GM12872 (cell line): ENCODE results near the gene PRKCD.

ENCODE experiments used
- TF ChIP-seq, protein P1 (sequence below): IDR thresholded peaks from 3 replicates; pipeline ENCODE4 v1.5.1; 2011; ENCODE audit warnings: low read depth, mild to moderate bottlenecking, low read length, moderate library complexity; ENCODE audit not compliant: insufficient read depth

The PRKCD gene

DNA sequence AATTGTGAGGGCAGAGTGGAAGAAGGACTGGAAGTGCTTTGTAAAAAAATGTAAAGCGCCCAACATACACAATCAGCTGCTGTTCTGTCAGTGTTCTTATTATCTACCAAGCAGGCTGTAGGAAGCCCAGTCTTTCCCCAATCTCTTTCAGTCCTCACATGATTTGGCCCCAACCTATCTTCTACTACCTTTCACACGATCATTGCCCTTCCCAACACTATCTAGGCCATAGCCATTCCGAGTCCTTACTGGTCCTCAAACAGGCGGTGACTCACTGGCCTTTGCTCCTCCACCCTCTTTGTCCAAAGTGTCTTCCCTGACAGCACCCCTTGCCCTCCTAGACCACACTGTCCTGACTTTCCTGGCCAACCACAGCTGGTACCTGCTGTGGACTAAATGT is 29.9 kb upstream of the PRKCD start:
- TF ChIP-seq, protein P1, sequence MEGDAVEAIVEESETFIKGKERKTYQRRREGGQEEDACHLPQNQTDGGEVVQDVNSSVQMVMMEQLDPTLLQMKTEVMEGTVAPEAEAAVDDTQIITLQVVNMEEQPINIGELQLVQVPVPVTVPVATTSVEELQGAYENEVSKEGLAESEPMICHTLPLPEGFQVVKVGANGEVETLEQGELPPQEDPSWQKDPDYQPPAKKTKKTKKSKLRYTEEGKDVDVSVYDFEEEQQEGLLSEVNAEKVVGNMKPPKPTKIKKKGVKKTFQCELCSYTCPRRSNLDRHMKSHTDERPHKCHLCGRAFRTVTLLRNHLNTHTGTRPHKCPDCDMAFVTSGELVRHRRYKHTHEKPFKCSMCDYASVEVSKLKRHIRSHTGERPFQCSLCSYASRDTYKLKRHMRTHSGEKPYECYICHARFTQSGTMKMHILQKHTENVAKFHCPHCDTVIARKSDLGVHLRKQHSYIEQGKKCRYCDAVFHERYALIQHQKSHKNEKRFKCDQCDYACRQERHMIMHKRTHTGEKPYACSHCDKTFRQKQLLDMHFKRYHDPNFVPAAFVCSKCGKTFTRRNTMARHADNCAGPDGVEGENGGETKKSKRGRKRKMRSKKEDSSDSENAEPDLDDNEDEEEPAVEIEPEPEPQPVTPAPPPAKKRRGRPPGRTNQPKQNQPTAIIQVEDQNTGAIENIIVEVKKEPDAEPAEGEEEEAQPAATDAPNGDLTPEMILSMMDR: no peak

DNA sequence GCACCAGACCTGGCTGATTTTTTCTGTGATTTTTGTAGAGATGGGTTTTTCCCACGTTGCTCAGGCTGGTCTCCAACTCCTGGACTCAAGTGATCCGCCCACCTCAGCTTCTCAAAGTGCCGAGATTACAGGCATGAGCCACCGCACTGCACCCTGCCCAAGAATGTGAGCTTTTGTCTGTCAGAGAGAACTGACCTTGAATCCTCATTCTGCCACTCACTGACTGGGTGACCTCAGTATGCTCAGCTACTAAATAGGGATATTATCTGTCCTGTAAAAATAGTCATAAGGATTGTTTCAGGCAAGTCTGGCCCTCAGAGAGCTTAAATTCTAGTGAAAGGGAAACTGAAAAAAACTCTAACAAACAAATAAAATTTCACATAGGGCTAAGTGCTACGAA is 28.7 kb upstream of the PRKCD start:
- TF ChIP-seq, protein P1: no peak

DNA sequence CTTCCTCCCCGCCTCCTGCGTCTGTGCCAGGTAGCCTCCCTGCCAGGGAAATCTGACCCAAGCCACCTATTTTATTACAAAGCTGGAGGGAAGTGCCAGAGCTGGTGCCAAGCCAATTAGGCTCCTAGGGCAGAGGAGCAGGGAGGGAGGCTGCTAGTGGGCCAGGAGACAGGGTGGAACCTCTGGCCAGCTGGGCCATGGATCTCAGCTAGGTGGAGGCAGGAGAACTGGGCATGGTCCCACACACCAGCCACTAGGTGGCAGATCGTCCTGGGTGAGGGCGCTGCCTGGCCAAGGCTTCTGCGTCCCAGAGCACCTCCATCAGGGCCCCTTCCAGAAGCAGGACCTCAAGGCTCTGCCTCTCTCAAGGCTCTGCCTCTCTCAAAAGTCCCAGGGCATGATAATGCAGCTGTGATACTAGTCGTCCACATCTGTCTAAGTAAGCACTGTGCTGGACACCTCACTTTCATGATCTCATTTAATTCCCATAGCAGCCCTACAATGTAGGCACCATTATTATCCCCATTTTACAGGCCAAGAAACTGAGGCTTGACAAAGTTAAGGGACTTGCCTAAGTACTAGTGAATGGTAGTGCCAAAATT is 26.3 kb upstream of the PRKCD start:
- TF ChIP-seq, protein P1: peak; percentile 96

DNA sequence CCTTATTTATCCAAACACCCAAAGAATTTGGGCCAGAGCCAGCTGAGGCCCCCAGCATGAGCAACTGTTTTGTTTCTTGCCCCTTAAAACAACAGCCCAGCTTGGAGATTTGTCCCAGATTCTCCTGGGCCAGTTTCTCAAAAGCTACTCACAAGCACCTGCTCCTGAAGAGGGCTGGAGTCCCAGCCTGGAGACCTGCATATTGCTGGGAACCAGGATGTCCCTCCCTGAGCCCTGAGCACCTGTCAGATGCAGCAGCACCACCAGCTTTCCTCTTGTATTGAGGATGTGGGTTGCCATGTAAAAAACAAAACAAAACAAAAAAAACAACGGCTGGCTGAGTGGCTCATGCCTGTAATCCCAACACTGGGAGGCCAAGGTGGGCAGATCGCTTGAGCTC is 23.8 kb upstream of the PRKCD start:
- TF ChIP-seq, protein P1: no peak

DNA sequence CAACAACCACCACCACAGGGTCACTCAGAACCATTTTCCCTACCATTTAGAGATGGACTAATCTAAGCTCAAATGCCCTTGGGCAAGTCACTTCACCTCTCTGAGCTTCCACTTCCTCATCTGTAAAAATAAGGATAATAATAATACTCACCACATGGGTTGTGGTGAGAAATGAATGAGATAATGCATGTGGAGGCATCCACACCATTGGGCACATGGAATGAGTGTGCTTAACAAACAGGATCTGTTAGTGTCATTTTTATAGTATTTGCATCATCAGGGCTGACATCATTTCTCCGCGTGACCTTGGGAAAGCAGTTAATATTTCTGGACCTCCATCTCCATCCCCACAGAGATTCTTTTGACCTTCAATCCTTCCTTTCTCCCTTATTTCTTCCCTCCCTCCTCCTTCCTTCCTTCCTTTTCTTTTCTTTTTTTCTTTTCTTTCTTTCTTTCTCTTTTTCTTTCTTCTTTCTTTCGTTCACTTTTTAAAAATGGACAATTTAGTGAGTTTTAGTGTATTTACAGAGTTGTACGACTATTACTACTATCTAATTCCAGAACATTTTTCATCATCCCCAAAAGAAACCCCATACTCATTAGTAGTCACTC is 23.1 kb upstream of the PRKCD start:
- TF ChIP-seq, protein P1: no peak

DNA sequence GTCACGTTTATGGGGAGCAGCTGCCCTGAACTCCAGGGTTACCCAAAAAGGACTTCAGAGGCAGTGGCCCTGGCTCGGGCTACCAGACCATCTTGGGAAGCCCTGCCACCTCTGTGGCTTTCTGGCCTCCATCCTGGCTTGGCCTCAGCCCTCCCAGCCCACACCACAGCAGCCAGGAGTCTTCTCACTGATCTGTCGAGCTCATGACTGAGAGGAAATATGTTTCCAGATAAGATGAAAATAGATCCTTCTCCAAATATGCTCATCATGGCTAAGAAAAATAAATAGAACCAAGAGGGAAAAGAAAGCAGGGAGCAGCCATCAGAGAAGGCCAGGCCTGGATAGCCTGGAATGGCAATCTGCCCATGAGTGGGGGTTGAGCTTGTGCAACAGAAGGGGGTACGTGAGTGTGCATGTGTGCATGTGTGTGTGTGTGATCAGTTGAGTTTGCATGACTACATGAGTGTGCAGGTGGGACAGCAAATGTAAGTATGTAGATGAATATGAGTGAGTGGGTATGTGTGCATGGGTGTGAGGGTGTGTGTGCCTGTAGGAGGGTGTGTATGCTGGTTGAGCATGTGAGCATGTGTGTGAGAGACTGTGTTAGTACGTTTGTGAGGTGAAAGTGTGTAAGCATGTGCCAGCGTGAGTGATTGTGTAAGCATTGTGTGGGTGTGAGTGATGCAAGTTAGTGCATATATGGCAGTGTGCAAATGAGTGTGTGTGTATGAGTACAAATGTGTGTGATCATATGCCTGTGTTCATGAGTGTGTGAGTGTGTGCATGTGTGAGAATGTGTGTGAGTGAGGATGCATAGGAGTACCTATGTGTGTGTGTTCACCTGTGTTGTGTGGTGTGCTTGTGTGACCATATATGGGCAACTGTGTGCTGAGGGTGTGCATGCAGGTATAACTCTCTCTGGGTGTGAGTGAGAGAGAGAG is 20.8 kb upstream of the PRKCD start:
- TF ChIP-seq, protein P1: no peak
